Vagina (tissue), 2 donors: Measurements from ENCODE around the gene ZNF790. TPM values are rescaled to one million over a fixed set of nuclear protein-coding genes. Genes with fewer than 3 reads are reported as not detected.
A peak's percentile ranks its signal among the peaks of the same experiment; 100 is the strongest.

Source experiments
- DNase-seq, 2 donors: peaks; one replicate each; pipeline ENCODE4 v3.0.0-alpha.2; 2017; ENCODE audit errors: extremely low spot score in 2 of 2
- H3K27ac ChIP-seq: fragments of 200-600 bp; sonication (generic); one replicate; pipeline ENCODE4 v1.5.1; 2019
- H3K27me3 ChIP-seq: fragments of 200-600 bp; sonication (generic); one replicate; pipeline ENCODE4 v1.5.1; 2019
- H3K36me3 ChIP-seq, 2 donors: fragments of 200-600 bp; sonication (generic); one replicate each; pipeline ENCODE4 v1.5.1; 2017 to 2019
- H3K4me1 ChIP-seq: fragments of 200-600 bp; sonication (generic); one replicate; pipeline ENCODE4 v1.5.1; 2019
- H3K4me3 ChIP-seq, 2 donors: fragments of 200-600 bp; sonication (generic); 1 replicate in 1 of 2; 2 replicates in 1 of 2; pipeline ENCODE4 v1.5.1; 2016 to 2019
- H3K9me3 ChIP-seq: fragments of 200-600 bp; sonication (generic); one replicate; pipeline ENCODE4 v1.5.1; 2019
- POLR2A ChIP-seq, 2 donors: fragments of 450-650 bp; IDR thresholded peaks; one replicate each; pipeline ENCODE4 v1.6.1; 2017; ENCODE audit warnings: antibody characterized with exemption in 2 of 2, mild to moderate bottlenecking in 2 of 2, moderate library complexity in 2 of 2
- POLR2AphosphoS5 ChIP-seq, 2 donors: sonication (generic); formaldehyde crosslinking; IDR thresholded peaks; one replicate each; pipeline ENCODE4 v1.9.0; 2017; ENCODE audit warnings: antibody characterized with exemption in 2 of 2, mild to moderate bottlenecking in 2 of 2, low read depth in 1 of 2; ENCODE audit not compliant: insufficient read depth in 1 of 2
- intact Hi-C: fragments of 100-400 bp; cut with DNase I; formaldehyde crosslinking; loops from one replicate; pipeline ENCODE4 v1.15.1; 2023
- total RNA-seq: library from RNA; depleted of rRNA; stranded (reverse); fragments of >200 nt; gene quantifications from one replicate; pipeline ENCODE4 v1.2.3, GENCODE V29; 2016
- TF ChIP-seq, protein P1 (sequence below), 3 experiments: fragments of 450-650 bp in 2 of 3; fragments of 200-600 bp in 1 of 3; sonication (generic) in 1 of 3; IDR thresholded peaks; one replicate each; pipeline ENCODE4 v1.5.1; 2017 to 2019; ENCODE audit warnings: antibody characterized with exemption in 3 of 3, mild to moderate bottlenecking in 2 of 3, moderate library complexity in 2 of 3

The ZNF790 gene
- total RNA-seq, 1 donor from 2014 or later, result 2.5 TPM

DNA sequence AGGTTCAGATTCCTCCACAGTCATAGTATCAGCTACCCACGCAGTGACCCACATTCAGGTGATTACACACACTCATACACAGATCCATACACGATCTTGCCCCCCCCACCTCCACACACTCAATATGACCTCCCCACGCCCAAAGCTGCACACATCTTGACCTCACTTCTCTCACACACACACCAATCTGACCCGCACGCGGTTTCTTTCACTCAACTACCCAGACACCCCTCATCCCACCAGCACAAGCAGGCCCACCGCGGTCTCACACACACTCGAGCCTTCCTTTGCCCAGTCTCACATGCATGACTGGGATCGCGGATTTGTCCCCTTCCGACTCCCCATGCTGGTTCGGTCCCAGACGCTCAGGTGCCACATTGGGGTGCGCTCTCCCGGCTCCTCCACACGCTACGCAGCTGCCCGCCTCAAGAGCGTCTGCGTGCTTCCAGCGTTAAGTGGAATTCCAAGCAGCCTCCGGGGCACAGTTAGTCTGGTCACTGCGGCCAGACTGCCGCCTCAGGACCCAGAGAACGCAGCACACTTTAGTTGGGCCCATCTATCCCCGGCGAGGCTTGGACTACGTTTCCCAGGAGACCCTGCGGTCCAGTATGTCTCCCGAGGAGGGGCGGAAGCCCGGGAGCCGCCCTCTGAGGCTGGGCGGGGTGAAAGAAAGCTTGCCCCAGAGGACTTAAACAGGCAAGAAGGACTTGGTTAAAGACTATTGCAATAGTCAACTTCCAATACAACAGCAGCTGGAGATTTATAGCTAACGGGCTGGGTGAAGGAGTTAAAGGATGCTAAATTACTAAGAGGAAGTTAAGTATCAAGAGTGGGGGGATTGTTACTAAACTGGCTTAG is 11.7 kb upstream of the ZNF790 start:
- Histone ChIP-seq H3K36me3 (peaks cover 0 to 15% of the 10 kb centered on the region in 2 donors), H3K9me3 (no peaks in the 10 kb centered on the region), H3K4me1 (peaks cover 24% of the 10 kb centered on the region), H3K4me3 (peak overlapping the region; percentile 66 to 80), H3K27ac (peak overlapping the region; percentile 94), H3K27me3 (no peaks in the 10 kb centered on the region)
- intact Hi-C loops, result no loop called here
- peak in 1 of 2 donors; percentile 94 for DNase-seq
- TF ChIP-seq POLR2A (IDR thresholded peaks at IDR 0.05) (no peak), POLR2AphosphoS5 (IDR thresholded peaks at IDR 0.05; ENCODE audit: insufficient read depth in 1 of 2, low read depth in 1 of 2) (peak; percentile 37 to 69)

DNA sequence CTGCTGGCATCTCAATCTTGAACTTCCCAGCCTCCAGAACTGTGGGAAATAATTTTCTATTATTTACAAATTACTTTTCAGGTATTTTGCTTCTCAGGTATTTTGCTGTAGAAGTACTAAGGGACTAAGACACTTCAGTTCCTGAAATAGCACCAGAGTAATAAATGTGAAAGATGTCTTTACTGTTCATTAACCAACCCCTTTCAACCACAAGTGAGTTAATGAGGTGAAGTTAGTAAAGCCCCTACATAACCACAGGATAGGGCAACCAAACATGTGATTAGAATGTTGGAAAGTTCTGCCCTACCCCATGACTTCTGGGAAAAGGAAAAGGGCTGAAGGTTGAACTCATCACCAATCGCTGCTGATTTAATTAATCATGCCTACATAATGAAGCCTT is 9.8 kb upstream of the ZNF790 start:
- Histone ChIP-seq H3K4me1 (peaks cover 24% of the 10 kb centered on the region), H3K27ac (no peak overlapping the region), H3K36me3 (peaks cover 0 to 17% of the 10 kb centered on the region in 2 donors), H3K4me3 (no peak overlapping the region), H3K27me3 (no peaks in the 10 kb centered on the region), H3K9me3 (no peaks in the 10 kb centered on the region)
- DNase-seq, result no peak
- intact Hi-C loops, result no loop called here
- no peak for TF ChIP-seq POLR2AphosphoS5 (IDR thresholded peaks at IDR 0.05; ENCODE audit: insufficient read depth in 1 of 2, low read depth in 1 of 2)
- no peak for TF ChIP-seq POLR2A (IDR thresholded peaks at IDR 0.05)
- TF ChIP-seq, protein P1, sequence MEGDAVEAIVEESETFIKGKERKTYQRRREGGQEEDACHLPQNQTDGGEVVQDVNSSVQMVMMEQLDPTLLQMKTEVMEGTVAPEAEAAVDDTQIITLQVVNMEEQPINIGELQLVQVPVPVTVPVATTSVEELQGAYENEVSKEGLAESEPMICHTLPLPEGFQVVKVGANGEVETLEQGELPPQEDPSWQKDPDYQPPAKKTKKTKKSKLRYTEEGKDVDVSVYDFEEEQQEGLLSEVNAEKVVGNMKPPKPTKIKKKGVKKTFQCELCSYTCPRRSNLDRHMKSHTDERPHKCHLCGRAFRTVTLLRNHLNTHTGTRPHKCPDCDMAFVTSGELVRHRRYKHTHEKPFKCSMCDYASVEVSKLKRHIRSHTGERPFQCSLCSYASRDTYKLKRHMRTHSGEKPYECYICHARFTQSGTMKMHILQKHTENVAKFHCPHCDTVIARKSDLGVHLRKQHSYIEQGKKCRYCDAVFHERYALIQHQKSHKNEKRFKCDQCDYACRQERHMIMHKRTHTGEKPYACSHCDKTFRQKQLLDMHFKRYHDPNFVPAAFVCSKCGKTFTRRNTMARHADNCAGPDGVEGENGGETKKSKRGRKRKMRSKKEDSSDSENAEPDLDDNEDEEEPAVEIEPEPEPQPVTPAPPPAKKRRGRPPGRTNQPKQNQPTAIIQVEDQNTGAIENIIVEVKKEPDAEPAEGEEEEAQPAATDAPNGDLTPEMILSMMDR (IDR thresholded peaks at IDR 0.05), result no peak

DNA sequence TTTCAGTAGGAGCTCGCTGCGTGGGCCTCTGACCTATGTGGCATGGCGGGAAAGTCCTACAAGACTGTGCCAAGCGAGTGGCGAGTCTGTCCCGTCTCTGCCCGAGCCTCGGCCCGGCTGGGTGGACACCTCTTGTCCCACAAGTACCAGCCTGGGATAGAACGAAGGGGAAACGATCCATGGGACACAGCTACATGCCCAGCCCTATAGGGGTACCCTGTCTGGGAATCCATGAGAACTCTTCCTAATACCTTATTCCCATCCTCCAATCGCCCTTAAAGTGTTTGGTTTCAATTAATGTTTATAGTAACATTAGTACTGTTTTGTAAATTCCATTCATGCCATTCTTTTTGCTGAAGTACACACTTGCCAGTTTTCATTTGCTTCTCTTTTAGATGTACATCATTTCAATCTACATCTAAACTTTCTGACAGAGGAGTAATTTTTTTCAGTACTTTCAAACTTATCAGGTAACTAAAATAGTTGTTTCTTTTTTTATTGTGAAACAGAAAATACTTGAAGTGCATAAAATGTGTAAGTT is 667 bp upstream of the ZNF790 start:
- peak in 1 of 2 donors; percentile 85 for DNase-seq
- Histone ChIP-seq H3K4me3 (peak overlapping the region; percentile 49 to 73), H3K27ac (peak overlapping the region; percentile 80), H3K36me3 (peaks cover 0 to 29% of the 10 kb centered on the region in 2 donors), H3K4me1 (peaks cover 9% of the 10 kb centered on the region), H3K9me3 (peaks cover 4% of the 10 kb centered on the region), H3K27me3 (no peaks in the 10 kb centered on the region)
- intact Hi-C loops, result no loop called here
- TF ChIP-seq POLR2AphosphoS5 (IDR thresholded peaks at IDR 0.05; ENCODE audit: insufficient read depth in 1 of 2, low read depth in 1 of 2), result no peak
- TF ChIP-seq, protein P1 (IDR thresholded peaks at IDR 0.05), result no peak
- TF ChIP-seq POLR2A (IDR thresholded peaks at IDR 0.05), result no peak

DNA sequence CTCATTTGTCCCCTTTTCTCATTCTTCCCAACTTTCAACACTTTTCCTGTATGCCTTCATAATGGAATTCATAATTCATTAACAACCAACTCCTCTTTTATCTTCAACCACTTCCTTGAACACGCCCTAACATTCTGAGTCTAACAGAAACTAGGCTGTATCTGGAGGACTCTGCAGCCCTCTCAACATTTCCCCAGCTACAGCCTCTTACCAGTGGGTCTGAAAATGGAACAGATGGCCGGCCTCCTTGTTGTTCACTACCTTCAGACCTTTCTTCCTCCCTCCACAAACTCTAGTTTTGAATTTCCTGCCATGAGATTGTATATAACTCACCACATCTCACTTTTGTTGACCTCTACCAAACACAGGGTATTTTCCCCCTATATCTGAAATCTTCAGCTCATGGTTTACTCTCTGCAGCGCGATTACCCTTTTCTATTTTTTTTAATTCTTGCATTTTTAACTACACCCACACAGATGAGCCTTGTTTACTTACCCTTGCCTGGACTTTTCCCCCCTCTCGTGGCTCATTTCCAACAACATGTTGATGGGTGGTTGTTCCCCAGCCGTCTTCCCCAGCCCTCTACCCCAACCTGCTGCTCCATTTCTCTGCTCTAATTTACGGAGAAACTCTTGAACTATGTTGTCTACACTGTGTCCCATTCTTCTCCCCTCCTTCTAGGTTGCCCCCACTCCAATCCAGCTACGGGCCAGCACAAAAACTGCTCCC is 846 bp downstream of the ZNF790 start:
- Histone ChIP-seq H3K4me1 (peaks cover 9% of the 10 kb centered on the region), H3K9me3 (peaks cover 15% of the 10 kb centered on the region), H3K27ac (peak overlapping the region; percentile 80), H3K4me3 (peak overlapping the region; percentile 49 to 73), H3K36me3 (peaks cover 0 to 35% of the 10 kb centered on the region in 2 donors), H3K27me3 (no peaks in the 10 kb centered on the region)
- TF ChIP-seq POLR2AphosphoS5 (IDR thresholded peaks at IDR 0.05; ENCODE audit: insufficient read depth in 1 of 2, low read depth in 1 of 2), result no peak
- TF ChIP-seq, protein P1 (IDR thresholded peaks at IDR 0.05), result no peak
- no peak for TF ChIP-seq POLR2A (IDR thresholded peaks at IDR 0.05)
- intact Hi-C loops, result no loop called here
- DNase-seq, result no peak

DNA sequence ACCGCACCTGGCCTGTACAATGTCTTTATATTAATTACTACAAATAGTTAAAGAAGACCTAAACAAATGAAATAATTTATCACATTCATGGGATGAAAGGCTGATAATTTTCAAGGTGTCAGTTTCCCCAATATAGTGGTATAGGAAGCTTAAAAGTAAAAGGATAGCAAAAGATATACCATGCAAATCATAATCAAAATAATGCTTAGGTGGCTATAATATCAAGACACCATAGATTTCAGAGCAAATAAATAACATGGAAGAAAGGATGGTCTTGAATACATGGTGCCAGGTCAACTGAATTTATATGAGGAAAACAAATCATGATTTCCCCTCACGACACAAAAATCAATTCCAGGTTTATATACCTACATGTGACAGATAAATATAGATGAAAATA is 4.8 kb downstream of the ZNF790 start:
- Histone ChIP-seq H3K27ac (no peak overlapping the region), H3K4me3 (no peak overlapping the region), H3K36me3 (peaks cover 0 to 69% of the 10 kb centered on the region in 2 donors), H3K9me3 (peaks cover 52% of the 10 kb centered on the region), H3K27me3 (no peaks in the 10 kb centered on the region), H3K4me1 (peaks cover 9% of the 10 kb centered on the region)
- no peak for DNase-seq
- intact Hi-C loops, result no loop called here
- TF ChIP-seq, protein P1 (IDR thresholded peaks at IDR 0.05), result no peak
- TF ChIP-seq POLR2A (IDR thresholded peaks at IDR 0.05) (no peak), POLR2AphosphoS5 (IDR thresholded peaks at IDR 0.05; ENCODE audit: insufficient read depth in 1 of 2, low read depth in 1 of 2) (no peak)
